B cell (primary cell): ENCODE results near the gene CTSG. TPM values are rescaled to one million over a fixed set of nuclear protein-coding genes. Genes with fewer than 3 reads are reported as not detected.

Source experiments
- ATAC-seq: fragments of 200-7000 bp; cut with Tn5 transposase; one replicate; pipeline ENCODE4 v1.10.0; 2021; ENCODE audit warnings: low read depth, mild to moderate bottlenecking, moderate number of reproducible peaks, moderate library complexity
- CTCF ChIA-PET: fragments of 350-600 bp; sonication (Branson Sonifier 250); formaldehyde crosslinking; loops from one replicate; lab custom pipeline; 2021; ENCODE audit warnings: antibody characterized with exemption, inconsistent platforms; lab: Charles Lee
- POLR2A ChIA-PET: fragments of 350-600 bp; sonication (Branson Sonifier 250); formaldehyde crosslinking; loops from one replicate; lab custom pipeline; 2021; ENCODE audit warnings: antibody characterized with exemption; lab: Charles Lee
- DNase-seq: peaks from one replicate; pipeline ENCODE4 v3.0.0; 2013
- H2AFZ ChIP-seq: 2 replicates; pipeline ENCODE4 v1.6.1; 2012; ENCODE audit warnings: mild to moderate bottlenecking, low read depth, low read length; ENCODE audit not compliant: insufficient read depth, poor library complexity, severe bottlenecking
- H3K27ac ChIP-seq, 2 donors: 1 replicate in 1 of 2; 2 replicates in 1 of 2; pipeline ENCODE4 v1.5.1; 2012 to 2013; ENCODE audit warnings: low read length in 2 of 2, mild to moderate bottlenecking in 2 of 2, moderate library complexity in 1 of 2
- H3K27me3 ChIP-seq, 4 experiments: fragments of 200-600 bp in 1 of 4; sonication (generic) in 1 of 4; replicated peaks in 1 of 4; 1 replicate in 2 of 4; 2 replicates in 2 of 4; pipeline versions ENCODE4 v1.6.1 to v1.7.0; 2013 to 2016; ENCODE audit warnings: low read length in 3 of 4, mild to moderate bottlenecking in 2 of 4, mixed read lengths in 1 of 4, moderate library complexity in 1 of 4; ENCODE audit not compliant: insufficient read depth in 4 of 4, control insufficient read depth in 3 of 4; ENCODE audit errors: control extremely low read depth in 1 of 4
- H3K36me3 ChIP-seq, 2 experiments: replicated peaks in 1 of 2; 1 replicate in 1 of 2; 2 replicates in 1 of 2; pipeline versions ENCODE4 v1.6.1 to v1.7.1; 2013; ENCODE audit warnings: low read length in 1 of 2; ENCODE audit not compliant: insufficient read depth in 2 of 2, control insufficient read depth in 1 of 2; ENCODE audit errors: control extremely low read depth in 1 of 2, extremely low read depth in 1 of 2
- H3K4me1 ChIP-seq, 2 donors: fragments of 200-600 bp in 1 of 2; sonication (generic) in 1 of 2; 1 replicate in 1 of 2; 2 replicates in 1 of 2; pipeline versions ENCODE4 v1.5.1 to v1.6.1; 2013 to 2017; ENCODE audit warnings: low read length in 2 of 2; ENCODE audit not compliant: control insufficient read depth in 2 of 2, insufficient read depth in 2 of 2
- H3K4me2 ChIP-seq: replicated peaks from 2 replicates; pipeline ENCODE3; 2012; ENCODE audit warnings: mild to moderate bottlenecking, low read depth, low read length; ENCODE audit not compliant: poor library complexity, severe bottlenecking
- H3K4me3 ChIP-seq, 5 experiments: fragments of 200-600 bp in 1 of 5; sonication (generic) in 1 of 5; 1 replicate in 3 of 5; 2 replicates in 2 of 5; pipeline versions ENCODE4 v1.5.1 to v1.7.0; 2011 to 2016; ENCODE audit warnings: low read length in 4 of 5, mild to moderate bottlenecking in 4 of 5, low read depth in 2 of 5, control low read depth in 1 of 5, moderate library complexity in 1 of 5; ENCODE audit not compliant: insufficient read depth in 1 of 5; ENCODE audit errors: control extremely low read depth in 1 of 5, extremely low read depth in 1 of 5
- H3K79me2 ChIP-seq: fragments of 200-600 bp; sonication (generic); one replicate; pipeline ENCODE4 v1.6.0; 2016; ENCODE audit warnings: low read length; ENCODE audit not compliant: control insufficient read depth, insufficient read depth
- H3K9ac ChIP-seq: fragments of 200-600 bp; sonication (generic); 2 replicates; pipeline ENCODE4 v1.6.1; 2017; ENCODE audit warnings: mild to moderate bottlenecking, low read length, moderate library complexity
- H3K9me3 ChIP-seq, 3 donors: one replicate each; pipeline versions ENCODE4 v1.6.1 to v1.7.1; 2013; ENCODE audit warnings: low read length in 2 of 3; ENCODE audit not compliant: control insufficient read depth in 2 of 3, insufficient read depth in 1 of 3; ENCODE audit errors: control extremely low read depth in 1 of 3
- H4K20me1 ChIP-seq: 2 replicates; pipeline ENCODE4 v1.6.0; 2012; ENCODE audit warnings: mild to moderate bottlenecking, low read length; ENCODE audit not compliant: insufficient read depth, control insufficient read depth, poor library complexity, severe bottlenecking
- H3K27ac Mint-ChIP-seq: one replicate; pipeline ENCODE4 v1.8.0; 2021; ENCODE audit warnings: mixed read lengths
- H3K27me3 Mint-ChIP-seq: one replicate; pipeline ENCODE4 v1.8.0; 2021; ENCODE audit warnings: mixed read lengths
- H3K4me1 Mint-ChIP-seq: one replicate; pipeline ENCODE4 v1.8.0; 2021; ENCODE audit warnings: mixed read lengths
- H3K4me3 Mint-ChIP-seq: one replicate; pipeline ENCODE4 v1.8.0; 2021; ENCODE audit warnings: mixed read lengths
- H3K9me3 Mint-ChIP-seq: one replicate; pipeline ENCODE4 v1.8.0; 2022; ENCODE audit warnings: mixed read lengths; ENCODE audit not compliant: insufficient read depth
- EZH2 ChIP-seq: IDR thresholded peaks from 2 replicates; pipeline ENCODE4 v1.6.1; 2012; ENCODE audit warnings: borderline replicate concordance, low read depth, mild to moderate bottlenecking, moderate library complexity, low read length; ENCODE audit not compliant: insufficient read depth, poor library complexity, severe bottlenecking
- WGBS: methylation state at CpG from one replicate; pipeline ENCODE4 v1.1.5; 2013; ENCODE audit warnings: missing lambda C conversion rate; ENCODE audit not compliant: insufficient coverage; 5-methylcytosine and 5-hydroxymethylcytosine counted together
- intact Hi-C: fragments of 100-400 bp; cut with micrococcal nuclease; formaldehyde crosslinking; loops from one replicate; pipeline ENCODE4 v1.10.0; 2022
- polyA plus RNA-seq: library from polyadenylated mRNA; depleted of rRNA; stranded (reverse); fragments of >200 nt; gene quantifications from 2 replicates; pipeline ENCODE4 v1.2.3, GENCODE V29; 2012
- total RNA-seq, 2 donors: library from RNA; stranded (reverse); fragments of 120-200 nt in 1 of 2; gene quantifications; 1 replicate in 1 of 2; 2 replicates in 1 of 2; pipeline versions ENCODE4 v1.2.3 to v1.2.4, GENCODE V29; 2013 to 2022
- TF ChIP-seq, protein P1 (sequence below): fragments of 200-600 bp; IDR thresholded peaks from one replicate; pipeline ENCODE4 v1.8.0; 2022; ENCODE audit warnings: antibody characterized with exemption, mild to moderate bottlenecking

CTSG gene
- total and polyA plus RNA-seq, 2 donors (not counting 1 experiment from before 2014, with no cell fraction given), result not detected

GRCh38 chr14:24542346-24542936 lies 33.6 kb downstream of the CTSG start:
- POLR2A ChIA-PET, result no interaction called here
- TF ChIP-seq, protein P1, sequence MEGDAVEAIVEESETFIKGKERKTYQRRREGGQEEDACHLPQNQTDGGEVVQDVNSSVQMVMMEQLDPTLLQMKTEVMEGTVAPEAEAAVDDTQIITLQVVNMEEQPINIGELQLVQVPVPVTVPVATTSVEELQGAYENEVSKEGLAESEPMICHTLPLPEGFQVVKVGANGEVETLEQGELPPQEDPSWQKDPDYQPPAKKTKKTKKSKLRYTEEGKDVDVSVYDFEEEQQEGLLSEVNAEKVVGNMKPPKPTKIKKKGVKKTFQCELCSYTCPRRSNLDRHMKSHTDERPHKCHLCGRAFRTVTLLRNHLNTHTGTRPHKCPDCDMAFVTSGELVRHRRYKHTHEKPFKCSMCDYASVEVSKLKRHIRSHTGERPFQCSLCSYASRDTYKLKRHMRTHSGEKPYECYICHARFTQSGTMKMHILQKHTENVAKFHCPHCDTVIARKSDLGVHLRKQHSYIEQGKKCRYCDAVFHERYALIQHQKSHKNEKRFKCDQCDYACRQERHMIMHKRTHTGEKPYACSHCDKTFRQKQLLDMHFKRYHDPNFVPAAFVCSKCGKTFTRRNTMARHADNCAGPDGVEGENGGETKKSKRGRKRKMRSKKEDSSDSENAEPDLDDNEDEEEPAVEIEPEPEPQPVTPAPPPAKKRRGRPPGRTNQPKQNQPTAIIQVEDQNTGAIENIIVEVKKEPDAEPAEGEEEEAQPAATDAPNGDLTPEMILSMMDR, result no peak
- TF ChIP-seq EZH2, result no peak
- H3K4me1 Mint-ChIP-seq, result no peaks in the 10 kb centered on the region
- CTCF ChIA-PET, result no interaction called here
- DNase-seq, result no peak
- H3K27ac Mint-ChIP-seq, result no peak overlapping the region
- 100% methylated on average over 1 of the region's 2 CpGs for WGBS
- no peaks in the 10 kb centered on the region for H3K36me3 ChIP-seq
- no peak overlapping the region for H3K4me2 ChIP-seq
- peaks cover 5 to 7% (median 7%) of the 10 kb centered on the region in 3 donors for H3K9me3 ChIP-seq
- no peaks in the 10 kb centered on the region for H4K20me1 ChIP-seq
- no peaks in the 10 kb centered on the region for H3K4me1 ChIP-seq
- peaks cover 0 to under 1% (median 0%) of the 10 kb centered on the region in 4 experiments for H3K27me3 ChIP-seq
- intact Hi-C loops, result no loop called here
- no peak overlapping the region for H3K4me3 Mint-ChIP-seq
- peaks cover 17% of the 10 kb centered on the region for H3K27me3 Mint-ChIP-seq
- no peak overlapping the region for H3K9ac ChIP-seq
- no peak for ATAC-seq
- no peak overlapping the region for H3K4me3 ChIP-seq
- H2AFZ ChIP-seq, result no peak overlapping the region
- H3K9me3 Mint-ChIP-seq, result peaks cover 13% of the 10 kb centered on the region
- no peak overlapping the region for H3K27ac ChIP-seq
- H3K79me2 ChIP-seq, result no peaks in the 10 kb centered on the region

- H3K9ac ChIP-seq, result no peak overlapping the region
- no peak overlapping the region for H3K4me2 ChIP-seq
- H3K27ac ChIP-seq, result no peak overlapping the region
- H3K79me2 ChIP-seq, result no peaks in the 10 kb centered on the region
- no peak for ATAC-seq
- no CpG with 5 or more reads among the region's 1 CpG for WGBS
- no peak overlapping the region for H2AFZ ChIP-seq
- TF ChIP-seq, protein P1, result no peak
- no peak for TF ChIP-seq EZH2
- no peak for DNase-seq
- CTCF ChIA-PET, result interaction anchor here (1.1 kb wide), 1 partner anchor 10 kb away, joined by 4 read pairs; no protein-coding TSS in a partner anchor
- Mint-ChIP-seq H3K4me1 (peaks cover 7% of the 10 kb centered on the region), H3K4me3 (no peak overlapping the region), H3K9me3 (no peaks in the 10 kb centered on the region), H3K27me3 (peaks cover 13% of the 10 kb centered on the region), H3K27ac (no peak overlapping the region)
- no peaks in the 10 kb centered on the region for H4K20me1 ChIP-seq
- no peaks in the 10 kb centered on the region for H3K4me1 ChIP-seq
- no peaks in the 10 kb centered on the region for H3K9me3 ChIP-seq
- no peak overlapping the region for H3K4me3 ChIP-seq
- H3K36me3 ChIP-seq, result no peaks in the 10 kb centered on the region
- intact Hi-C loops, result no loop called here
- H3K27me3 ChIP-seq, result peaks cover 0 to 4% (median 0%) of the 10 kb centered on the region in 4 experiments
- POLR2A ChIA-PET, result no interaction called here
These were observed 40.3 kb downstream of the CTSG start for GRCh38 chr14:24535737-24536136.
